ENCODE data around the gene SEMA6C.

The SEMA6C gene

DNA sequence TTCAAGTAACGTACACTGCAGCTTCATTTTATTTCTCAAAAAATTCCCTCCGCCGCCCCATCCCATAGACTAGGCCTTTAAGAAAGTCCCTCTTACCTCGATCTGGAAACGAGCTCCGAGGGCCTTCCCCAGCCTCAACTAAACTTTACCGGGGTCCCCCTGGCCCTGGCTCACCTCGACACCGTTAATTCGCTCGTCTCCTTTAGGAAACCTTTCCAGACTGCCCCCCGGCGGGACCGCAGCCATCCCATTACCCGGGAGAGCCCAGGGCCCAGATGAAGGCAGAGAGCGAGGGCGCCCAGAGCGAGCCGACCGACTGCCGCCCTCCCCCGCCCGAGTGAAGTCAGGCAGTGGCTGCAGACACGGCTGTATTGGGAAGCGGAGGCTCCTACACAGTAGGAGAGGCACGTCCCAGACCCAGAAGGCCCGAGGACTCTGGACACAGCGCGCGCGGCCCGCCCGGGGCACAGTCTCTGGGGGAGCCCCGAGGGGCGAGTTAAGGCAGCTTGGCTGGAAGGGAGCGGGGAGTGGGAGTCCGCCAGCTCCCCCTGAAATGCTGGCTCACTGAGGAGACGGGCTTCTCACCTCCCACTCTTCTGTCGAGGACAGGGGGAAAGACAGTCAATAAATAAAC is 14.6 kb downstream of the SEMA6C start:
- no peaks in the 10 kb centered on the region for H3K9me3 Mint-ChIP-seq
- H3K36me3 Mint-ChIP-seq (ENCODE audit: low read depth): peaks cover 28% of the 10 kb centered on the region
- H3K27me3 Mint-ChIP-seq (ENCODE audit: low read depth): peaks cover 13% of the 10 kb centered on the region
- TF ChIP-seq, protein P1, sequence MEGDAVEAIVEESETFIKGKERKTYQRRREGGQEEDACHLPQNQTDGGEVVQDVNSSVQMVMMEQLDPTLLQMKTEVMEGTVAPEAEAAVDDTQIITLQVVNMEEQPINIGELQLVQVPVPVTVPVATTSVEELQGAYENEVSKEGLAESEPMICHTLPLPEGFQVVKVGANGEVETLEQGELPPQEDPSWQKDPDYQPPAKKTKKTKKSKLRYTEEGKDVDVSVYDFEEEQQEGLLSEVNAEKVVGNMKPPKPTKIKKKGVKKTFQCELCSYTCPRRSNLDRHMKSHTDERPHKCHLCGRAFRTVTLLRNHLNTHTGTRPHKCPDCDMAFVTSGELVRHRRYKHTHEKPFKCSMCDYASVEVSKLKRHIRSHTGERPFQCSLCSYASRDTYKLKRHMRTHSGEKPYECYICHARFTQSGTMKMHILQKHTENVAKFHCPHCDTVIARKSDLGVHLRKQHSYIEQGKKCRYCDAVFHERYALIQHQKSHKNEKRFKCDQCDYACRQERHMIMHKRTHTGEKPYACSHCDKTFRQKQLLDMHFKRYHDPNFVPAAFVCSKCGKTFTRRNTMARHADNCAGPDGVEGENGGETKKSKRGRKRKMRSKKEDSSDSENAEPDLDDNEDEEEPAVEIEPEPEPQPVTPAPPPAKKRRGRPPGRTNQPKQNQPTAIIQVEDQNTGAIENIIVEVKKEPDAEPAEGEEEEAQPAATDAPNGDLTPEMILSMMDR (IDR thresholded peaks at IDR 0.05; ENCODE audit: unreplicated experiment in 3 of 3): no peak
- peaks cover 35% of the 10 kb centered on the region for H3K4me1 Mint-ChIP-seq
- peak overlapping the region; percentile 89 to 96 (median 92) for H3K27ac Mint-ChIP-seq
- H3K4me3 Mint-ChIP-seq: peak overlapping the region; percentile 79 to 88 (median 86)

GRCh38 chr1:151130987-151131586 is 15.3 kb downstream of the SEMA6C start:
- Mint-ChIP-seq H3K4me3 (peak overlapping the region; percentile 79 to 88 (median 86)), H3K4me1 (peaks cover 35% of the 10 kb centered on the region), H3K36me3 (ENCODE audit: low read depth) (peaks cover 21% of the 10 kb centered on the region), H3K9me3 (no peaks in the 10 kb centered on the region), H3K27ac (peak overlapping the region; percentile 89 to 96 (median 92)), H3K27me3 (ENCODE audit: low read depth) (peaks cover 13% of the 10 kb centered on the region)
- TF ChIP-seq, protein P1 (IDR thresholded peaks at IDR 0.05; ENCODE audit: unreplicated experiment in 3 of 3): no peak

GRCh38 chr1:151128800-151129199 is 17.6 kb downstream of the SEMA6C start:
- Mint-ChIP-seq H3K27me3 (ENCODE audit: low read depth) (peaks cover 13% of the 10 kb centered on the region), H3K9me3 (no peaks in the 10 kb centered on the region), H3K4me3 (no peak overlapping the region), H3K27ac (no peak overlapping the region), H3K4me1 (peaks cover 25% of the 10 kb centered on the region), H3K36me3 (ENCODE audit: low read depth) (peaks cover 5% of the 10 kb centered on the region)
- TF ChIP-seq, protein P1 (IDR thresholded peaks at IDR 0.05; ENCODE audit: unreplicated experiment in 3 of 3): no peak

- Mint-ChIP-seq H3K4me1 (no peaks in the 10 kb centered on the region), H3K4me3 (no peak overlapping the region), H3K36me3 (ENCODE audit: low read depth) (peaks cover 15% of the 10 kb centered on the region), H3K9me3 (no peaks in the 10 kb centered on the region), H3K27ac (peak overlapping the region in 1 of 3 experiments; percentile 49), H3K27me3 (ENCODE audit: low read depth) (peaks cover 4% of the 10 kb centered on the region)
- TF ChIP-seq, protein P1 (IDR thresholded peaks at IDR 0.05; ENCODE audit: unreplicated experiment in 3 of 3): no peak
These were observed 21.5 kb downstream of the SEMA6C start for GRCh38 chr1:151124763-151125403.

DNA sequence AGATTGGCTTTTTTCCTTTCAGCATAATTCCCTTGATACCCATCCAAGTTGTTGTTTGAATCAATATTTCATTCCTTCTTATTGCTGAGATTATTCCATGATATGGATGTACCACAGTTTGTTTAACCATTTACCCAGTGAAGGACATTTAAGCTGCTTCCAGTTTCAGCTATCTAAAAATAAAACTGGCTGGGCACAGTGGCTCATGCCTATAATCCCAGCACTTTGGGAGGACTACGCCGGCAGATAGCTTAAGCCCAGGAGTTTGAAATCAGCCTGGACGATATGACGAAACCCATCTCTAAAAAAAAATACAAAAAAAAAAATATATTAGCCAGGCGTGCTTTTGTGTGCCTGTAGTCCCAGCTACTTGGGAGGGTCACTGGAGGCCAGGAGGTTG is 32.6 kb downstream of the SEMA6C start:
- Mint-ChIP-seq H3K36me3 (ENCODE audit: low read depth) (peaks cover 13% of the 10 kb centered on the region), H3K27ac (no peak overlapping the region), H3K27me3 (ENCODE audit: low read depth) (no peaks in the 10 kb centered on the region), H3K9me3 (no peaks in the 10 kb centered on the region), H3K4me3 (no peak overlapping the region), H3K4me1 (no peaks in the 10 kb centered on the region)
- TF ChIP-seq, protein P1 (IDR thresholded peaks at IDR 0.05; ENCODE audit: unreplicated experiment in 3 of 3): no peak

Measured in nephron (organoid).